ENCODE data around the gene NOL6. TPM values are rescaled to one million over a fixed set of nuclear protein-coding genes. Genes with fewer than 3 reads are reported as not detected.

Gene NOL6
- total RNA-seq, 1 donor from 2014 or later = 24.0 TPM

- DNase-seq (ENCODE audit: extremely low read depth, low read depth, low spot score) = no peak
Measured at GRCh38 chr9:33453999-33454660, 19.6 kb downstream of the NOL6 start.

- DNase-seq (ENCODE audit: extremely low read depth, low read depth, low spot score) = no peak
Measured at GRCh38 chr9:33453286-33453860, 20.4 kb downstream of the NOL6 start.

DNA sequence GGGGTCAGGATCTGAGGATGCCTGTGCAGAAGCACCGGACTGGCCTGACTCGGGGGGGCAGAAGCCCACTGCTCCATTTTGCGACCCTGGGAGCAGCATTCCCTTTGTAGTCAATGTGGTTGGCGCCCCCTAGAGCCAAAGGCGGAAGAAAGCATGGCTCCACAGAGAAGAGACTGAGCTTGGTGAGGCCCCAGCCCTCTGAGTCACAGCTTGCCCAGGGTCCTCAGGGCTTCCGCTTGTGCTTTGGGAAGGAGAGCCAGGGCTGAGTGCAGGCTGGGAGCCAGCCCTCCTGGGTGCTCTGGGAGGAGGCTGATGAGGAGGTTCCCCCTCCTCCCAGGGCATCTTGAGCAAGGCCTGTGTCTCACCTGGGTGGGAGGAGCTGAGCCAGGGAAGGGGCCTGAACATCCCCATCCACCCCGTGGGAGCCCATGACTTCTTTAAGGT lies 20.9 kb downstream of the NOL6 start:
- no peak for DNase-seq (ENCODE audit: extremely low read depth, low read depth, low spot score)

DNA sequence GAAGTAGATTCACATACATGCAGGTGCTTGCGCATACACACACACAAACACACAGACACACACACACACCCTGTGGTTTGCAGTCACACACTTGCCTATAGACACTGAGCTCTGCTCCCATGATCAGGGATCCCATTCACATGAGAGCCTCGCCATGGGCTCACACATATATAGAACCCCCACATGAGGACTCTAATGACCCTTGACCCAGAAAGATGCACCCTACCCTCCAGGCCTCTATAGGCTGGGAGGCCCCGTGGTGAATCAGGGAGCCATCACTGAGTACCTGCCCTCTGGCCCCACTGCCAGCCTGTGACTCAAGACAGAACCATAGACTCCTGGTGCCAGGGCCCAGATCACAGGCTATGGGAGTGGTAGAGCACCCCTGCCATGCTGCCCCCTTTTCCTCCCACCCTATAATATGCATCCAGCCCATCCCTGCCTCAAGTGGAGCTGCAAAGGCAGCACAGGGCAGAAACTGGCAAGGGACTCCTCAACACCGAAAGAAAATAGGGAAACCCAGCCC lies 23.0 kb downstream of the NOL6 start:
- DNase-seq (ENCODE audit: extremely low read depth, low read depth, low spot score) = no peak

DNA sequence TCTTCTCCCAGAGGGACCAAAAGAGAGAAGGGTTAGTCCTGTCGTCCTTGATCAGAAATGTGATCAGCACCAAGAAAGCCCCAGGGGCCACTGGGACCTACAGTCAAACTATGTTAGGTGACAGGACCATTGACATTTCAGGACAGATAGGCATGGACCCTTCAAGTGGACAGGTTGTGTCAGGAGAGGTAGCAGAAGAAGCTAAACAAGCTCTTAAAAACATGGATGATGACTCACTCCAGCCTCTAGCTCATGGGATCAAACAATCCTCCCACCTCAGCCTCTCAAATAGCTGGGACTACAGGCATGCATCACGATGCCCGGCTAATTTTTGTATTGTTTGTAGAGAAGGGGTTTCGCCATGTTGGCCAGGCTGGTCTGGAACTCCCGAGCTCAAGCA lies 24.0 kb downstream of the NOL6 start:
- no peak for DNase-seq (ENCODE audit: extremely low read depth, low read depth, low spot score)

DNA sequence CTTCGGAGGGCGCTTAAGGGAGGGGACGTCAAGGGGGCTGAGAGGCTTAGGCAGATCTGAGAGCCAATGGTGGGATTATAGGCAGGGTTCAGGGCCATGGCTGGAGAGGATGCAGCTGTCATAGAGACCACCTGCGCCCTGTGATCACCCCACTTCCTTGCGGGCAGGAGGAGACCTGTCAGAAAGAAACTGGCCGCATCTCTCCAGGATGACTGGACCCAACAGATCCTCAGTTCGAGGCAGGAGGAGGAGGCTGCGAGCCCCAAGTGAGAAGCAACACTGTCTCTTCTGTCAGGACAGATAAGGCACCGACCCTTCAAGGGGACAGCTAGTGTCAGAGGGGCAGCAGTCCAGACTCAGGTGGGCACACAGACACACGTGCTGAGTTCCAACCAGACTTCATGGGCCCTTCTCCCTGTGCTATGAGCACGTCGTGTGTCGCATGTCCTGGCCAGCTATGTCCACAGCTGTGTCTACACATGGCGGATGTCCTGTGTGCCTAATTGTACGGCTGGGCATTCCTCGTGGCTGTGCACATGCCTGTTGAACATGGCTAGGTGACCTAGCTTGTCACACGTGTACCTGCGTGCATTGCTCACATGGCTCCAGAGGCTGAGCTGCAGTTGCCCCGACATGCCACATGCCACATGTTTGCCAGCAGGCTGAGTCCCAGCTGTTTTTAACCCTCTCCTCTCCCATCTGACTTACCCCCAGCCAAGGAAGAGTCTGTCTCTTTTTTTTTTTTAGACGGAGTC lies 25.7 kb downstream of the NOL6 start:
- no peak for DNase-seq (ENCODE audit: extremely low read depth, low read depth, low spot score)

DNA sequence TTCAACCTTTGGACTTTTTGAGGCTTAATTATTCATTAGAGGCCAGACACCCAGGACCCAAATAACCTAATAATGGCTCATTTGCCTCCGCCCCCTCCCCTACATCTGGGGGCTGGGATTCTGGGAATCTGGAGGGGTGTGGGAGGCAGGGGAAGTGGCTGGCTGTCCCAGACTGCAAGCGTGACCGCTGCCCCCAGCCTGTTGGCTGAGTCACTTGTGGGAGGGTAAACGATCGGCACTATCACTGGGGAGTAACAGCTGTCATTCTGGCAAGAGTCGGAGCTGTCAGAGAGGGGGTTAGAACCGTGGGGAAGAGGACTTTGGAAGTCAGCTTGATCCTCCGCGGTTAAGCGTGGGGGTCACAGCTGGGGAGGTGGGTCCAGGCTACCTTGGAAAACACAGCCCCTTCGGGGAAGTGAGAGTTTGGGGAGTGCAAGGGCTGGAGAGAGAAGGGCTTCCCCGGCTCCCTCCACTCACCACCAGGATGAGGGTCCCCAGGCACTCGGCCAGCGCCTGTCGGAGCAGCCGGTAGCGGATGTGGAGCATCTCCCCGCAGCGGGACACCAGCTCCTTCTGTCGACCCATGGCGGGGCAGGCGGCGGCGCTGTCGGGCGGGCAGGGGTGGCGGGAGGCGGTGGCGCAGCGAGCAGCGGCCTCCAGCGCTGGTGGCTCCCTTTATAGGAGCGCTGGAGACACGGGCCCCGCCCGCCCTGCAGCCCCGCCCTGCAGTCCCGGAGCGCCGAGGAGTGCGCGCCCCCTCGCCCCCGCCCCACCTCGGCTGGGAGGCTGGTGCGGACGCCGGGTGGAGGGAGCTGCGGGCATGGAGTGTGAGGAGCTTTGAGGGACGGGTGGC lies 26.6 kb downstream of the NOL6 start, which contains the start of gene AQP3:
Gene AQP3 (minus strand): TSS at position 648 of the 853 bp plus-strand sequence. CDS start 63 bp downstream, at position 585.
- DNase-seq (ENCODE audit: extremely low read depth, low read depth, low spot score) = no peak

- DNase-seq (ENCODE audit: extremely low read depth, low read depth, low spot score) = no peak
Measured at GRCh38 chr9:33446240-33446945, 27.3 kb downstream of the NOL6 start.

- no peak for DNase-seq (ENCODE audit: extremely low read depth, low read depth, low spot score)
Measured at GRCh38 chr9:33445389-33446239, 28.1 kb downstream of the NOL6 start.

GRCh38 chr9:33443464-33444154 lies 30.1 kb downstream of the NOL6 start:
- no peak for DNase-seq (ENCODE audit: extremely low read depth, low read depth, low spot score)

DNA sequence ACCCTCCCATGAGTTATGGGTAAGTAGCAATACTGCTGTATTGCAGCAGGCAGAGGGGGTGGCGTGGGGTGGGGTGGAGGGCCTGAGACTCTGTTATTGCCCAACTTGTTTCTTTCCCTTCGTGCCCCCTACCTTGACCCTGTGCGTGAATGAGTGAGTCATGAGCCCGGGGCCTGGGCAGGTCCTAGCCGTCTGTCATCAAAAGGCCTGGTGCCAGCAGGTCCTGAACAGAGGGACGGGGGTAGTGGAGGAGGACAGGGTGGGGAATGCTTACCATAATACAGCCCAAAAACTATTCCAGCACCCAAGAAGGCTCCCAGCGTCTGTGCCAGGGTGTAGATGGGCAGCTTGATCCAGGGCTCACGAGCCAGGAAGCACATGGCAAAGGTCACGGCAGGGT lies 30.7 kb downstream of the NOL6 start:
- no peak for DNase-seq (ENCODE audit: extremely low read depth, low read depth, low spot score)

DNA sequence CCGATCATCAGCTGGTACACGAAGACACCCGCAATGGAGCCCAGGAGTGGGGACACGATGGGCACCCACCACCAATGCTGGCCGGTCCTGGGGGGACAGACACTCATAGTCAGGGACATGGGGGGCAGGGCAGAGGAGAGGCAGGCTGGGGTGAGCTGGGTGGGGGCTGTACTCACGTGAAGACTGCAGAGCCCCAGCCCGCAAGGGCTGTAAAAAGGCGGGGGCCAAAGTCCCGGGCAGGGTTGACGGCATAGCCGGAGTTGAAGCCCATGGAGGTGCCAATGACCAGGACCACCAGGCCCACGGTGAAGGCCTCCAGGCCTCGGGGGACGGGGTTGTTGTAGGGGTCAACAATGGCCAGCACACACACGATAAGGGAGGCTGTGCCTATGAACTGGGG lies 31.6 kb downstream of the NOL6 start:
- no peak for DNase-seq (ENCODE audit: extremely low read depth, low read depth, low spot score)

DNA sequence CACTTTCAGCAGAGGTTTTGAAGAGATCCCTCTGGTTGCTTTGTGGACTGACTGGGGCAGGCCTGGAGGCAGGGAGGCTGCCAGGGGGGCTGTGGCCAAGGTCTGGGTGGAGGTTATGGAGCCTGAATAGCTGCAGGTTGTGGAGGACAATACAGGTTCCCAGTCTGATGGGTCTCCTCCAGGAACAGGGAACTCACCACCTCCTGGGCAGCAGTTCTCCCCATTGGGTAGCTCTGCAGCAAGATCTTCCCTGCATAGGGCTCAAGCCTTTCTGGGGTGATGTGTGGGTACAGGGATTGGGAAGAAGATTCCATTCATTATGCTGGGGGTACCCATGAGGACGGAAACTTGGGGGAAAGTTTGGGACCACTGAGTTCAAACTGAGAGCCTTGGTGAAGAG lies 33.1 kb downstream of the NOL6 start:
- no peak for DNase-seq (ENCODE audit: extremely low read depth, low read depth, low spot score)

- no peak for DNase-seq (ENCODE audit: extremely low read depth, low read depth, low spot score)
Measured at GRCh38 chr9:33440204-33440603, 33.5 kb downstream of the NOL6 start.

GRCh38 chr9:33439731-33440130 lies 34.0 kb downstream of the NOL6 start:
- DNase-seq (ENCODE audit: extremely low read depth, low read depth, low spot score) = no peak

- no peak for DNase-seq (ENCODE audit: extremely low read depth, low read depth, low spot score)
Measured at GRCh38 chr9:33438926-33439680, 34.6 kb downstream of the NOL6 start.

- no peak for DNase-seq (ENCODE audit: extremely low read depth, low read depth, low spot score)
Measured at GRCh38 chr9:33437898-33438297, 35.8 kb downstream of the NOL6 start.

DNA sequence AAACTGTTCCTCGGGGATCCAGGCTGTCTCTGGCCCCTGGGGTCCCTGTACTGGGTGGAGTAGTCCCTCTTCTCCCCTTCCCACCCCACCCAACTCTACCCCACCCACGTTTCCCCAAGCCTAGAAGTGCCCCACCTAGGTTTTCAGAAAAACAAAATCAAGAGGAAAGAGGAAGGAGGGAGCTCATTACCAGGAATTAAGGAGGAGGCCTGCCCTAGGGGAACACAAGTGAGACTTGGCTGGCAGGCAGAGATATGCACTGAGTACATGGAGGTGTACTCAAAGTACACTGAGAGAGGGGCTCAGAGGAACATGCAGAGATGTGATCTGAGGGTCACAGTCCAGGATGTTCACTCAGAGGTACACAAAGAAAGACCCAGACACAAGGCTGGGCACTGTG lies 36.5 kb downstream of the NOL6 start:
- no peak for DNase-seq (ENCODE audit: extremely low read depth, low read depth, low spot score)
